ENCODE data around the gene ELMO1. TPM values are rescaled to one million over a fixed set of nuclear protein-coding genes. Genes with fewer than 3 reads are reported as not detected.
A peak's percentile ranks its signal among the peaks of the same experiment; 100 is the strongest.

Gene ELMO1
- total RNA-seq, 2 experiments from 2014 or later, result 101 TPM

DNA sequence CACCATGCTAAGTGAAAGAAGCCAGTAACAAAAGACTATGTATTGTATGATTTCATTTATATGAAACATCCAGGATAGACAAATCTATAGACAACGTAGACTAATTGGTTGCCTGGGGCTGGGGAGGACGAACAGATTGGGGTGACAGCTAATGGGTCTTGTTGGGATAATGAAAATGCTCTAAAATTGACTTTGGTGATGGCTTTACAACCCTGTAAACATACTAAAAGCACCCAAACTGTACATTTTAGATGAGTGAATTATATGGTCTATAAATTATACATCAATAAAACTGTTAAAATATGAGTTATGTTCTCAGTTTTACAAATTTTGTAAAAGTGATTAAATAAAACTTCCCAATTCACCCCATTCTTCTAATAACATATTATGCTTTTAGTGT, 261.5 kb downstream of the ELMO1 start:
- H3K36me3 Mint-ChIP-seq, result peaks cover 22% of the 10 kb centered on the region
- ATAC-seq (no peak), DNase-seq (no peak)
- no peak overlapping the region for H3K4me3 Mint-ChIP-seq
- CTCF ChIA-PET, result interaction anchor here (0.6 kb wide), 1 partner anchor 12 kb away, joined by 3 read pairs; no protein-coding TSS in a partner anchor
- H3K27ac Mint-ChIP-seq, result no peak overlapping the region
- no peaks in the 10 kb centered on the region for H3K9me3 Mint-ChIP-seq (ENCODE audit: low read depth)
- no peaks in the 10 kb centered on the region for H3K27me3 Mint-ChIP-seq
- peaks cover 8% of the 10 kb centered on the region for H3K4me1 Mint-ChIP-seq

DNA sequence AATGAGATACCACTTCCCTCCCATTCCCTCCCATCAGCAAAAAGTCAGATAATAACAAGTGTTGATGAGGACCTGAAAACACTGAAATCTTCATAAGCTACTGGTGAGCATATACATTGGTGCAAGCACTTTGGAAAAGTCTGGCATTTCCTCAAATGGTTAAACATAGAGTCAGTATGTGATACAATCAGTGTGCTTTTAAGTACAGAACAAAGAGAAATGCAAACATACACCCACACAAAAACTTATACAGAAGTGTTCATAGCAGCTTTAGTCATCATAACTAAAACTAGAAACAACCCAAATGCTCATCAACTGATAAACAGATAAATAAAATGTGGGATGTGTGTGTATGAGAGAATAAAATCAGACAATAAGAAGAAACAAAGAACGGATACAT, 261.9 kb downstream of the ELMO1 start:
- CTCF ChIA-PET, result no interaction called here
- no peak overlapping the region for H3K27ac Mint-ChIP-seq
- no peaks in the 10 kb centered on the region for H3K27me3 Mint-ChIP-seq
- H3K9me3 Mint-ChIP-seq (ENCODE audit: low read depth), result no peaks in the 10 kb centered on the region
- H3K36me3 Mint-ChIP-seq, result peaks cover 20% of the 10 kb centered on the region
- peaks cover 8% of the 10 kb centered on the region for H3K4me1 Mint-ChIP-seq
- ATAC-seq, result no peak
- DNase-seq, result no peak
- no peak overlapping the region for H3K4me3 Mint-ChIP-seq

DNA sequence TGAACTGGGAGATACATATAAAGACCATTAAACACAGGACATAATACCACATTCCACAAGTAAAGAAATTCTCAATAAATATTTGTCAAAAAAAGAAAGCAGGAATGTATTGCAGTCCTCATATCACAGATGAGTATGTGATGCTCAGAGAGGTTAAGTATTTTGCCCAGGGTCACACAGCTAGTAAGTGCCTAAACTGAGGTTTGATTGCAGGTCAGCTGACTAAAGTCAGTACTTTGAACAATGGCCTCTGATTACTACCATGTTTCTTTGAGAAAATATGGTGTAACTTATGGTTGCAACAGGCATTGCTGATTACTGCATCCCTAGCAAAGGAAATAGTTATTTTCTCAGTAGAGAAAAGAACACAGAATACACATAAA, 267.1 kb downstream of the ELMO1 start:
- CTCF ChIA-PET, result interaction anchor here (0.7 to 4.9 kb wide), 81 partner anchors 9 to 1033 kb away, joined by 3 to 87 read pairs (median 4); no protein-coding TSS in a partner anchor
- no peaks in the 10 kb centered on the region for H3K9me3 Mint-ChIP-seq (ENCODE audit: low read depth)
- DNase-seq (no peak), ATAC-seq (no peak)
- no peak overlapping the region for H3K4me3 Mint-ChIP-seq
- H3K27me3 Mint-ChIP-seq, result no peaks in the 10 kb centered on the region
- H3K36me3 Mint-ChIP-seq, result peaks cover 29% of the 10 kb centered on the region
- no peak overlapping the region for H3K27ac Mint-ChIP-seq
- H3K4me1 Mint-ChIP-seq, result peaks cover 15% of the 10 kb centered on the region

DNA sequence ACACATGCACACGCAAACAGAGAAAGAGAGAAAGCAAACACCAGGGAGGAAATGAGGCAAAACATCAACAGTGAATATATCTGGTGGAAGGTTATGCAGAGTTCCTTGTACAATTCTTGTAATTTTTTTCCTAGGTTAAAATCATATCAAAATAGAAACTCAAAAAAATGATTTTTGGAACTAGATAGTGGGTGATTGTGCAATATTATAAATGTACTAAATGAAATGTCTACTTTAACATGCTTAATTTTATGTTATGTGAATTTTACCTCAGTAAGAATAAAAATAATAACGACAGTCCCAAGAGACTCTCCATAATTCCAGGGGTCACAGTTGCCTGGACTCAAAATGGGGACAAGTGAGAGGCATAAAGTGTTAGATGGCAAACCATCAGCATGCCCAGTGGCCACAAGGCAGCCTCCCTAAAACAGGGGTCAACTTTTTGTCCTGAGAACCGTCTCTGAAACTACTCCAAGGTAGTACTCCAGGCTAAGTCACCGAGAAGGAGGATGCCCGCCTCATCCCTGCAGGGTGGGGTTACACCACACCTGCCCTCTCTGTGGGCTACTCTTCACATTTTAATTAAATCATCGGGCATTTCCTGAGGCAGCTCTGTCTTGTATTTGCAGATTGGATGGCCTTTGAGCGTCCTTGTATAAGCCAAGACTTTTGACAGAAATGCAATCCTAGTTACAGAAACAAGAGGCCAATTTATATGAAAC, 267.7 kb downstream of the ELMO1 start:
- Mint-ChIP-seq H3K4me3 (no peak overlapping the region), H3K27ac (no peak overlapping the region), H3K4me1 (peaks cover 16% of the 10 kb centered on the region)

DNA sequence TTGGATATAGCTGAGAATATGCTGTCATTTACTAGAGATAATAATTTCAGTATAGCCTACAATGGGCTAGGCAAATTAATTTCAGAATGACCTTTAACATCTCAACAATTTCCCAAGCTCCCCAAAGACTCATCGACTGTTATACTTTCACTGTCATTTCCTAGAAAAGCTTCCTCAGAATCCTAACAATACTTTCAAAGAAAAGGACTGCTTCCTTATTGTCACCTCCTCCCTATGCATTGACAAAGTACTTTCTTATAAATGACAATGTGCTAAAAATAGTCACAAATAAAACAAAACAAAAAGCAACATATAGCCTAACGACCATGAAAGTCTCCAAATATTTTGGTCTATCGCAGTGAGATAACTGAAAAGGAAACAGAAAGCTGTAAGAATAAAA, 272.6 kb downstream of the ELMO1 start:
- ATAC-seq, result no peak
- Mint-ChIP-seq H3K36me3 (peaks cover 54% of the 10 kb centered on the region), H3K4me3 (no peak overlapping the region), H3K9me3 (ENCODE audit: low read depth) (no peaks in the 10 kb centered on the region), H3K4me1 (peaks cover 46% of the 10 kb centered on the region), H3K27ac (peak overlapping the region; percentile 54), H3K27me3 (no peaks in the 10 kb centered on the region)
- no peak for DNase-seq
- CTCF ChIA-PET, result interaction anchor here (1.2 to 4.5 kb wide), 3 partner anchors 22 to 506 kb away, joined by 3 to 16 read pairs (median 6); no protein-coding TSS in a partner anchor

More for the DNA sequence above, 267.7 kb downstream of the ELMO1 start:
- DNase-seq (no peak), ATAC-seq (no peak)
- no peaks in the 10 kb centered on the region for H3K27me3 Mint-ChIP-seq
- no peaks in the 10 kb centered on the region for H3K9me3 Mint-ChIP-seq (ENCODE audit: low read depth)
- CTCF ChIA-PET, result interaction anchor here (0.7 to 4.9 kb wide), 43 partner anchors 8 to 839 kb away, joined by 3 to 87 read pairs (median 5); no protein-coding TSS in a partner anchor
- peaks cover 30% of the 10 kb centered on the region for H3K36me3 Mint-ChIP-seq

- H3K4me1 Mint-ChIP-seq, result peaks cover 44% of the 10 kb centered on the region
- no peak overlapping the region for H3K27ac Mint-ChIP-seq
- DNase-seq (no peak), ATAC-seq (no peak)
- peaks cover 61% of the 10 kb centered on the region for H3K36me3 Mint-ChIP-seq
- no peaks in the 10 kb centered on the region for H3K27me3 Mint-ChIP-seq
- H3K9me3 Mint-ChIP-seq (ENCODE audit: low read depth), result peaks cover 4% of the 10 kb centered on the region
- H3K4me3 Mint-ChIP-seq, result no peak overlapping the region
- CTCF ChIA-PET, result interaction anchor here (0.9 to 1.3 kb wide), 3 partner anchors 12 to 311 kb away, joined by 3 to 4 read pairs (median 3); no protein-coding TSS in a partner anchor
Observed at GRCh38 chr7:37174460-37174859, 274.2 kb downstream of the ELMO1 start.

- Mint-ChIP-seq H3K4me1 (peaks cover 44% of the 10 kb centered on the region), H3K9me3 (ENCODE audit: low read depth) (peaks cover 6% of the 10 kb centered on the region), H3K27me3 (no peaks in the 10 kb centered on the region), H3K4me3 (no peak overlapping the region), H3K27ac (peak overlapping the region; percentile 31), H3K36me3 (peaks cover 63% of the 10 kb centered on the region)
- CTCF ChIA-PET, result interaction anchor here (1.2 to 3.5 kb wide), 2 partner anchors 8 to 310 kb away, joined by 3 to 14 read pairs; no protein-coding TSS in a partner anchor
- DNase-seq (peak; percentile 52), ATAC-seq (peak; percentile 55)
Observed at GRCh38 chr7:37173670-37174069, 275.0 kb downstream of the ELMO1 start.

DNA sequence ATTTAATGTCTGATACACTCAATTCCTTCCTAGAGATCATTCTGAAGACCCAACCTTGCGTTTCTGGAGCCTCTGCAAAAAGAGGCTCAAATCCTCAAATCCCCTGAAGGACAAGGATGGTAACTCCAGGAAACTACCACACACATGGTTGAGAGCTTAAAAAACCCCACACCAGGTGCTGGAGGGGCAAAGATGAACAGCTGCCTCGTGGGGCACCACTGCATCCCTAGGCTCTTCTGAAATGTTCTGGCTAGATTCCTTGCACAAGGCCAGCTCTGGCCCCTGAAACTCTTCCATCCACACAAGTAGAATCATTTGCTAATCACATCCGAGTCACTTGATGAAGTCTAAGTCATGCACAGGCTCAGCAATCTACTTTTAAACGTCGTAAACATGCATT, 286.6 kb downstream of the ELMO1 start:
- Mint-ChIP-seq H3K4me1 (no peaks in the 10 kb centered on the region), H3K4me3 (no peak overlapping the region), H3K27ac (no peak overlapping the region), H3K27me3 (no peaks in the 10 kb centered on the region), H3K36me3 (peaks cover 19% of the 10 kb centered on the region), H3K9me3 (ENCODE audit: low read depth) (peaks cover 3% of the 10 kb centered on the region)
- CTCF ChIA-PET, result interaction anchor here (1.3 kb wide), 1 partner anchor 20 kb away, joined by 3 read pairs; no protein-coding TSS in a partner anchor
- DNase-seq, result no peak
- no peak for ATAC-seq

GRCh38 chr7:37160656-37161055, 288.0 kb downstream of the ELMO1 start:
- H3K27me3 Mint-ChIP-seq, result no peaks in the 10 kb centered on the region
- CTCF ChIA-PET, result no interaction called here
- ATAC-seq (no peak), DNase-seq (no peak)
- H3K9me3 Mint-ChIP-seq (ENCODE audit: low read depth), result peaks cover 3% of the 10 kb centered on the region
- H3K36me3 Mint-ChIP-seq, result peaks cover 29% of the 10 kb centered on the region
- H3K27ac Mint-ChIP-seq, result no peak overlapping the region
- no peaks in the 10 kb centered on the region for H3K4me1 Mint-ChIP-seq
- H3K4me3 Mint-ChIP-seq, result no peak overlapping the region

DNA sequence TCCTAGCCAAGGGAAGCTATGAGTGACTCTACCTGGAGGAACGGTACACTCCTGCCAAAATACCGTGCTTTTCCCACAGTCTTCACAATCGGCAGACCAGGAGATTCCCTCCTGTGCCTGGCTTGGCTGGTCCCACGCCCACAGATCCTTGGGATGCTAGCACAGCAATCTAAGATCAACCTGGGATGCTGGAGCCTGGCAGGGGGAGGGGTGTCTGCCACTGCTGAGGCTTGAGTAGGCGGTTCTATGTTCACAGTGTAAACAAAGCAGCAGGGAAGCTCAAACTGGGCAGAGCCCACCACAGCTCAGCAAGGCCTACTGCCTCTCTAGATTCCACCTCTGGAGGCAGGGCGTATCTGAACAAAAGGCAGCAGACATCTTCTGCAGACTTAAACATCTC, 295.3 kb downstream of the ELMO1 start:
- CTCF ChIA-PET, result no interaction called here
- no peaks in the 10 kb centered on the region for H3K4me1 Mint-ChIP-seq
- H3K9me3 Mint-ChIP-seq (ENCODE audit: low read depth), result no peaks in the 10 kb centered on the region
- H3K27ac Mint-ChIP-seq, result no peak overlapping the region
- no peak overlapping the region for H3K4me3 Mint-ChIP-seq
- ATAC-seq, result no peak
- no peak for DNase-seq
- H3K36me3 Mint-ChIP-seq, result peaks cover 39% of the 10 kb centered on the region
- H3K27me3 Mint-ChIP-seq, result no peaks in the 10 kb centered on the region

DNA sequence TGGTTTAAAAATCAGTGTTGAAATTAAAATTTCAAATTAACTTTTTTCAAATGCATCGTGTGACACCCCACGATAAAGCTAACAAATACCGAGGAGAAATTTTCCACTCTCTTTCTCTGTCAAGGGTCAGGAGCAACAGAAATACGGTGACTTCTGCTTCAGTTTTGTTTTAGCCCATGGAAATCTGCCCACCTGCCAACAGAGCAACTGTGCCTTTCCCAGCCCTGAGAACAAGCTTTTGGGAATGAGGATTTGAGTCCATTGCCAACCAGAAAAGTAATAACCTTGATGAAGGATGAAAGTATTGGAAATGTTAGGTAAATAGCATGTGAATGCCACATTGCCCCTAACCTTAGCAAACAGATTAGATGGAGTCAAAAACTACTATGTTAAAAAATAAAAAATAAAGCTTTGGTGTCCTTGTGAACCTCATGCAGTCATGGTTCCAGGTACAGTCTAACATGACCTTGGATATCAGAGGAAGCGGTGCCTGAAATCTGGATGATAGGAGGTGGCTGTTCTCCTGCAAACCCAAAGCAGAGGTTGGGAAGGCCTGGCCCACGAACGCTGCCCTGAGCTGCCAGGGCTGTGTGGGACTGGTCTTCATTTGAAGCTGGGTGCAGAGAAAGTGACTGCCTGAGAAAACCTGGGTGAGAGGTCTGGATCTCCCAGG, 296.8 kb downstream of the ELMO1 start:
- no peaks in the 10 kb centered on the region for H3K27me3 Mint-ChIP-seq
- H3K9me3 Mint-ChIP-seq (ENCODE audit: low read depth), result no peaks in the 10 kb centered on the region
- DNase-seq (no peak), ATAC-seq (no peak)
- H3K36me3 Mint-ChIP-seq, result peaks cover 36% of the 10 kb centered on the region
- H3K27ac Mint-ChIP-seq, result no peak overlapping the region
- H3K4me1 Mint-ChIP-seq, result no peaks in the 10 kb centered on the region
- H3K4me3 Mint-ChIP-seq, result no peak overlapping the region
- CTCF ChIA-PET, result interaction anchor here (1.0 kb wide), 1 partner anchor 30 kb away, joined by 6 read pairs; no protein-coding TSS in a partner anchor

DNA sequence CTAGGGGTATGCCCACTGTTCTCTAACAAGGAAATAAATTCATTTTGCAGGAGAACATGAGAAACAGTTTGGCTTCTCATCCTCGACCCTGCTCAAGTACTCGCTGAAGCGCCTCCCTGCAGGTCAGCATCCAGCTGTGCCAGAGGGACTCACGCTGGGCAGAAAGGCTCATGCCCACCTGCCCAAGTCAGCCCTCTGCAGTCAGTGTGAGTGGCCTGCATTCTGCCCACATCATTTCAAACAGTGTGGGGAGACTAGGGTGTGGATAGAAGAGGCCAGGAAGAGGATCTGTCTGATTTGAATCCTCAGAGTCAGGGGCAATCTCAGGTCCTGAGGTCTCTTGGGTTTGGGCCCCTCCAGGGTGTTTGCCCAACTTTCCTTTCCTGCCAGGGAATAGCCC, 297.8 kb downstream of the ELMO1 start:
- H3K4me1 Mint-ChIP-seq, result no peaks in the 10 kb centered on the region
- H3K9me3 Mint-ChIP-seq (ENCODE audit: low read depth), result no peaks in the 10 kb centered on the region
- CTCF ChIA-PET, result no interaction called here

GRCh38 chr7:37150180-37150579, 298.5 kb downstream of the ELMO1 start:
- H3K4me3 Mint-ChIP-seq, result no peak overlapping the region

More for the DNA sequence above, 297.8 kb downstream of the ELMO1 start:
- no peak for DNase-seq
- Mint-ChIP-seq H3K27ac (no peak overlapping the region), H3K4me3 (no peak overlapping the region), H3K36me3 (peaks cover 32% of the 10 kb centered on the region), H3K27me3 (no peaks in the 10 kb centered on the region)
- no peak for ATAC-seq

DNA sequence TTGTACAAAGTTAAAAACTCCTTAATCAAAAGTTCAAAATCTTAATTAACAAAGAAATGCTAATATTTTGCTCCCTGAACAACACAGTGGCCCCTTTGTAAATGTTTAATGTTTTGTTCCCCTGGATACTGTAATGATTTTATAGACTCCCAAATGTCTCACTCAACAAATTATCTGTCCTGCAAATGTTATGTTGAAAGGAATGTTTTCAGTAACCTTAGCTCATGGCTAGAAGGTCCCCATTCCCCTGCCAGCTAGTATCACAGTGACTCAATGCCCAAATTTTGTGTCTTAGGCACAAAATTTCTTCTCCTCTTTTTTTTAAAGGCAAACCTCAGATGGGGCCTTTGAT, 298.9 kb downstream of the ELMO1 start:
- H3K36me3 Mint-ChIP-seq, result peaks cover 25% of the 10 kb centered on the region
- no peak overlapping the region for H3K27ac Mint-ChIP-seq
- no peaks in the 10 kb centered on the region for H3K9me3 Mint-ChIP-seq (ENCODE audit: low read depth)
- H3K4me3 Mint-ChIP-seq, result no peak overlapping the region
- DNase-seq, result no peak
- no peaks in the 10 kb centered on the region for H3K27me3 Mint-ChIP-seq
- H3K4me1 Mint-ChIP-seq, result no peaks in the 10 kb centered on the region
- CTCF ChIA-PET, result no interaction called here
- no peak for ATAC-seq

More at GRCh38 chr7:37150180-37150579, 298.5 kb downstream of the ELMO1 start:
- no peak for ATAC-seq
- CTCF ChIA-PET, result no interaction called here
- no peak for DNase-seq
- Mint-ChIP-seq H3K9me3 (ENCODE audit: low read depth) (no peaks in the 10 kb centered on the region), H3K27me3 (no peaks in the 10 kb centered on the region), H3K4me1 (no peaks in the 10 kb centered on the region), H3K36me3 (peaks cover 27% of the 10 kb centered on the region), H3K27ac (no peak overlapping the region)

Measured in activated CD8-positive, alpha-beta memory T cell treated with anti-CD3 and anti-CD28 coated beads, Interleukin-2, amount 10 ng/mL, durations not matched to agents 7 days and 5 days (primary cell).